GM23338 (cell line): ENCODE data around the gene DPF1. TPM values are rescaled to one million over a fixed set of nuclear protein-coding genes. Genes with fewer than 3 reads are reported as not detected.
A peak's percentile ranks its signal among the peaks of the same experiment; 100 is the strongest.

Source experiments
- ATAC-seq: fragments of 200-7000 bp; cut with Tn5 transposase; 3 replicates; pipeline ENCODE4 v1.9.1; 2020
- DNase-seq: peaks from one replicate; pipeline ENCODE4 v3.0.0-alpha.2; 2015; ENCODE audit warnings: low spot score
- H2AFZ ChIP-seq: fragments of 200-600 bp; sonication (generic); 2 replicates; pipeline ENCODE4 v1.8.0; 2016; ENCODE audit warnings: antibody characterized with exemption, mild to moderate bottlenecking, moderate library complexity
- H3F3A ChIP-seq: fragments of 200-600 bp; sonication (generic); replicated peaks from 2 replicates; pipeline ENCODE4 v1.8.0; 2017; ENCODE audit warnings: antibody characterized with exemption, mixed run types, low read depth
- H3K27ac ChIP-seq: fragments of 200-600 bp; sonication (generic); 2 replicates; pipeline ENCODE4 v1.6.1; 2016; ENCODE audit warnings: low read depth
- H3K27me3 ChIP-seq: fragments of 200-600 bp; sonication (generic); 2 replicates; pipeline ENCODE4 v1.8.0; 2016; ENCODE audit warnings: mild to moderate bottlenecking, mixed run types, moderate library complexity; ENCODE audit not compliant: insufficient read depth
- H3K36me3 ChIP-seq: fragments of 200-600 bp; sonication (generic); 2 replicates; pipeline ENCODE4 v1.8.0; 2016; ENCODE audit warnings: mild to moderate bottlenecking; ENCODE audit not compliant: insufficient read depth
- H3K4me1 ChIP-seq: fragments of 200-600 bp; sonication (generic); 2 replicates; pipeline ENCODE4 v1.8.0; 2016; ENCODE audit warnings: mild to moderate bottlenecking, moderate library complexity; ENCODE audit not compliant: insufficient read depth
- H3K4me2 ChIP-seq: fragments of 200-600 bp; sonication (generic); 2 replicates; pipeline ENCODE4 v1.7.1; 2017; ENCODE audit warnings: mixed run types
- H3K4me3 ChIP-seq: fragments of 200-600 bp; sonication (generic); 2 replicates; pipeline ENCODE4 v1.6.1; 2016; ENCODE audit warnings: mixed run types
- H3K79me2 ChIP-seq: fragments of 200-600 bp; sonication (generic); replicated peaks from 2 replicates; pipeline ENCODE4 v1.8.0; 2017; ENCODE audit warnings: mild to moderate bottlenecking; ENCODE audit not compliant: insufficient read depth
- H3K9me2 ChIP-seq: fragments of 200-600 bp; sonication (generic); 2 replicates; pipeline ENCODE4 v1.8.0; 2017; ENCODE audit not compliant: insufficient read depth
- H4K20me1 ChIP-seq: fragments of 200-600 bp; sonication (generic); replicated peaks from 2 replicates; pipeline ENCODE4 v1.8.0; 2017; ENCODE audit warnings: mild to moderate bottlenecking; ENCODE audit not compliant: insufficient read depth
- H3K27ac Mint-ChIP-seq: 2 replicates; pipeline ENCODE4 v1.8.0; 2020; ENCODE audit warnings: inconsistent platforms, mild to moderate bottlenecking, moderate library complexity, mixed read lengths
- H3K27me3 Mint-ChIP-seq: 3 replicates; pipeline ENCODE4 v1.8.0; 2022; ENCODE audit warnings: low read depth, mild to moderate bottlenecking, moderate library complexity, mixed read lengths, inconsistent platforms; ENCODE audit not compliant: insufficient read depth, poor library complexity
- H3K36me3 Mint-ChIP-seq: 3 replicates; pipeline ENCODE4 v1.8.0; 2021; ENCODE audit warnings: low read depth, mild to moderate bottlenecking, inconsistent platforms, moderate library complexity, mixed read lengths
- H3K4me1 Mint-ChIP-seq: 3 replicates; pipeline ENCODE4 v1.8.0; 2020; ENCODE audit warnings: mild to moderate bottlenecking, inconsistent platforms, mixed read lengths
- H3K4me3 Mint-ChIP-seq: 3 replicates; pipeline ENCODE4 v1.8.0; 2021; ENCODE audit warnings: moderate library complexity, mild to moderate bottlenecking, inconsistent platforms, mixed read lengths
- H3K9me3 Mint-ChIP-seq: 3 replicates; pipeline ENCODE4 v1.8.0; 2020; ENCODE audit warnings: moderate library complexity, mild to moderate bottlenecking, inconsistent platforms, mixed read lengths
- CREB1 ChIP-seq: fragments of 250-450 bp; sonication (Bioruptor Pico); IDR thresholded peaks from 2 replicates; pipeline ENCODE4 v1.5.0; 2020; ENCODE audit warnings: low read depth, mild to moderate bottlenecking, moderate library complexity
- EZH2 ChIP-seq: fragments of 200-600 bp; sonication (generic); IDR thresholded peaks from one replicate; pipeline ENCODE4 v1.8.0; 2017; ENCODE audit warnings: antibody characterized with exemption, mild to moderate bottlenecking, low read depth; ENCODE audit not compliant: unreplicated experiment
- EZH2phosphoT487 ChIP-seq: fragments of 200-600 bp; sonication (generic); IDR thresholded peaks from one replicate; pipeline ENCODE4 v1.8.1; 2018; ENCODE audit warnings: antibody characterized with exemption; ENCODE audit not compliant: unreplicated experiment
- JUNB ChIP-seq: IDR thresholded peaks from one replicate; pipeline ENCODE4 v1.6.1; 2016; ENCODE audit warnings: antibody characterized with exemption; ENCODE audit not compliant: unreplicated experiment
- NANOG ChIP-seq: IDR thresholded peaks from 2 replicates; pipeline ENCODE4 v1.6.1; 2016; ENCODE audit warnings: antibody characterized with exemption, borderline replicate concordance
- STAT1 ChIP-seq: IDR thresholded peaks from one replicate; pipeline ENCODE4 v1.6.1; 2016; ENCODE audit warnings: antibody characterized with exemption; ENCODE audit not compliant: unreplicated experiment
- ZNF114 ChIP-seq: fragments of 250-450 bp; sonication (Bioruptor Pico); IDR thresholded peaks from 2 replicates; pipeline ENCODE4 v1.5.0; 2020; ENCODE audit warnings: mild to moderate bottlenecking, moderate library complexity
- ZNF331 ChIP-seq: fragments of 250-450 bp; sonication (Bioruptor Pico); IDR thresholded peaks from 2 replicates; pipeline ENCODE4 v1.5.0; 2020; ENCODE audit warnings: low read depth, mild to moderate bottlenecking, moderate library complexity
- polyA plus RNA-seq: library from polyadenylated mRNA; unstranded; fragments of >200 nt; fragmentation: Nextera tagmentation; extraction: Ambion mirVana; gene quantifications from 2 replicates; pipeline ENCODE4 v1.2.1, GENCODE V29; 2016
- total RNA-seq: library from RNA; depleted of rRNA; stranded (reverse); fragments of >200 nt; shearing (Covaris generic); gene quantifications from 2 replicates; pipeline ENCODE4 v1.2.3, GENCODE V29; 2014
- TF ChIP-seq, protein P1 (sequence below): IDR thresholded peaks from 2 replicates; pipeline ENCODE4 v1.6.1; 2016; ENCODE audit warnings: antibody characterized with exemption
- TF ChIP-seq, protein P2 (sequence below), 2 experiments: fragments of 200-600 bp in 1 of 2; sonication (generic) in 1 of 2; conservative IDR thresholded peaks; 2 replicates each; pipeline versions ENCODE4 v1.5.1 to v1.6.1; 2016 to 2017; ENCODE audit warnings: antibody characterized with exemption in 2 of 2, low read depth in 2 of 2, mild to moderate bottlenecking in 2 of 2, moderate library complexity in 1 of 2
- TF ChIP-seq, protein P3 (sequence below): IDR thresholded peaks from one replicate; pipeline ENCODE4 v1.6.1; 2018; ENCODE audit warnings: antibody characterized with exemption; ENCODE audit not compliant: unreplicated experiment

The DPF1 gene
- total and polyA plus RNA-seq, 2 experiments from 2014 or later: 8.3 to 11.7 TPM

DNA sequence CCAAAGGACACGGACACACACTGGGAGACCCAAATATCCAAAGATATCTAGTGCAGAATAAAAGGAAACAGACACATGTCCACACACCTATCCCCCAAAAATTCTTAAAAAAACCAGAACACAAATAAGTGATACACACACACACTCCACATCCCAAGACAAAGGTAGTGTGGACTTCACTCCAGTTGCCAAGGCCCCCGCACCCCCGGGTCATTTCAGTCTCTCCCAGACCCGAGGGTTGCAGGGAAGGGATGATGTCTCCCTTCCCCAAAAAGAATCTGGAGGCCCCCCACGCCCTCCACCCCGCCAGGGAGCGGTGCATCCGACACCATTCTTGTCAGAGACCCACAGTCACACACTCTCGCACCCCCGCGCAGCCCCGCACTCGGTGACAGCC is 407 bp downstream of the DPF1 start (continued):
- TF ChIP-seq EZH2 (no peak), JUNB (no peak), EZH2phosphoT487 (no peak), ZNF114 (no peak), STAT1 (no peak), NANOG (no peak)
- TF ChIP-seq, protein P1, sequence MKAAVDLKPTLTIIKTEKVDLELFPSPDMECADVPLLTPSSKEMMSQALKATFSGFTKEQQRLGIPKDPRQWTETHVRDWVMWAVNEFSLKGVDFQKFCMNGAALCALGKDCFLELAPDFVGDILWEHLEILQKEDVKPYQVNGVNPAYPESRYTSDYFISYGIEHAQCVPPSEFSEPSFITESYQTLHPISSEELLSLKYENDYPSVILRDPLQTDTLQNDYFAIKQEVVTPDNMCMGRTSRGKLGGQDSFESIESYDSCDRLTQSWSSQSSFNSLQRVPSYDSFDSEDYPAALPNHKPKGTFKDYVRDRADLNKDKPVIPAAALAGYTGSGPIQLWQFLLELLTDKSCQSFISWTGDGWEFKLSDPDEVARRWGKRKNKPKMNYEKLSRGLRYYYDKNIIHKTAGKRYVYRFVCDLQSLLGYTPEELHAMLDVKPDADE: no peak
- TF ChIP-seq, protein P2, sequence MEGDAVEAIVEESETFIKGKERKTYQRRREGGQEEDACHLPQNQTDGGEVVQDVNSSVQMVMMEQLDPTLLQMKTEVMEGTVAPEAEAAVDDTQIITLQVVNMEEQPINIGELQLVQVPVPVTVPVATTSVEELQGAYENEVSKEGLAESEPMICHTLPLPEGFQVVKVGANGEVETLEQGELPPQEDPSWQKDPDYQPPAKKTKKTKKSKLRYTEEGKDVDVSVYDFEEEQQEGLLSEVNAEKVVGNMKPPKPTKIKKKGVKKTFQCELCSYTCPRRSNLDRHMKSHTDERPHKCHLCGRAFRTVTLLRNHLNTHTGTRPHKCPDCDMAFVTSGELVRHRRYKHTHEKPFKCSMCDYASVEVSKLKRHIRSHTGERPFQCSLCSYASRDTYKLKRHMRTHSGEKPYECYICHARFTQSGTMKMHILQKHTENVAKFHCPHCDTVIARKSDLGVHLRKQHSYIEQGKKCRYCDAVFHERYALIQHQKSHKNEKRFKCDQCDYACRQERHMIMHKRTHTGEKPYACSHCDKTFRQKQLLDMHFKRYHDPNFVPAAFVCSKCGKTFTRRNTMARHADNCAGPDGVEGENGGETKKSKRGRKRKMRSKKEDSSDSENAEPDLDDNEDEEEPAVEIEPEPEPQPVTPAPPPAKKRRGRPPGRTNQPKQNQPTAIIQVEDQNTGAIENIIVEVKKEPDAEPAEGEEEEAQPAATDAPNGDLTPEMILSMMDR (conservative IDR thresholded peaks at IDR 0.05; ENCODE audit: low read depth in 2 of 2): no peak
- TF ChIP-seq, protein P3, sequence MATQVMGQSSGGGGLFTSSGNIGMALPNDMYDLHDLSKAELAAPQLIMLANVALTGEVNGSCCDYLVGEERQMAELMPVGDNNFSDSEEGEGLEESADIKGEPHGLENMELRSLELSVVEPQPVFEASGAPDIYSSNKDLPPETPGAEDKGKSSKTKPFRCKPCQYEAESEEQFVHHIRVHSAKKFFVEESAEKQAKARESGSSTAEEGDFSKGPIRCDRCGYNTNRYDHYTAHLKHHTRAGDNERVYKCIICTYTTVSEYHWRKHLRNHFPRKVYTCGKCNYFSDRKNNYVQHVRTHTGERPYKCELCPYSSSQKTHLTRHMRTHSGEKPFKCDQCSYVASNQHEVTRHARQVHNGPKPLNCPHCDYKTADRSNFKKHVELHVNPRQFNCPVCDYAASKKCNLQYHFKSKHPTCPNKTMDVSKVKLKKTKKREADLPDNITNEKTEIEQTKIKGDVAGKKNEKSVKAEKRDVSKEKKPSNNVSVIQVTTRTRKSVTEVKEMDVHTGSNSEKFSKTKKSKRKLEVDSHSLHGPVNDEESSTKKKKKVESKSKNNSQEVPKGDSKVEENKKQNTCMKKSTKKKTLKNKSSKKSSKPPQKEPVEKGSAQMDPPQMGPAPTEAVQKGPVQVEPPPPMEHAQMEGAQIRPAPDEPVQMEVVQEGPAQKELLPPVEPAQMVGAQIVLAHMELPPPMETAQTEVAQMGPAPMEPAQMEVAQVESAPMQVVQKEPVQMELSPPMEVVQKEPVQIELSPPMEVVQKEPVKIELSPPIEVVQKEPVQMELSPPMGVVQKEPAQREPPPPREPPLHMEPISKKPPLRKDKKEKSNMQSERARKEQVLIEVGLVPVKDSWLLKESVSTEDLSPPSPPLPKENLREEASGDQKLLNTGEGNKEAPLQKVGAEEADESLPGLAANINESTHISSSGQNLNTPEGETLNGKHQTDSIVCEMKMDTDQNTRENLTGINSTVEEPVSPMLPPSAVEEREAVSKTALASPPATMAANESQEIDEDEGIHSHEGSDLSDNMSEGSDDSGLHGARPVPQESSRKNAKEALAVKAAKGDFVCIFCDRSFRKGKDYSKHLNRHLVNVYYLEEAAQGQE: no peak

DNA sequence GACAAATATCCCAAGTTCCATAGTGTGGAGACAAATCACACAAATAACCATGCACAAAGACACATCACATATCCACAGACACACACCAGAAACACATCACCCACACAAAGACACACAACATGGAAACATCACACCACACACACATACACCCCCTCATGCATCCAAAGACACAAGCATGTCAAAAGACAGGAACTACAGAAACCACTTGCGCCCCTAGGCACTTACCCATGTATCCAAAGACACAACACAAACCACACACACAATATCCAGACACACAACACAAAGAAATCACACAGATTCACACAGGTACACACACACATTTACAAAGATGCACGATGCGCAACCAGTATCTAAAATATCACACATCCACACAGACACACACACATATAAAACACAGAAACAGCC is 901 bp downstream of the DPF1 start:
- peak overlapping the region; percentile 72 for H3K4me3 ChIP-seq
- 0 out of 2 replicates have a peak, but pooled peaks cover 4% of the 10 kb centered on the region for H3K27me3 ChIP-seq
- DNase-seq (no peak), ATAC-seq (no peak)
- Mint-ChIP-seq H3K27me3 (peaks cover 22% of the 10 kb centered on the region), H3K4me1 (peaks cover 28% of the 10 kb centered on the region), H3K27ac (no peak overlapping the region; the same call in 1 of the 2 replicates), H3K4me3 (peak overlapping the region; percentile 75), H3K36me3 (peaks cover 16% of the 10 kb centered on the region), H3K9me3 (no peaks in the 10 kb centered on the region; the same call in none of the 3 replicates)
- no peaks in the 10 kb centered on the region for H3K36me3 ChIP-seq
- H3K9me2 ChIP-seq: no peaks in the 10 kb centered on the region
- no peak overlapping the region for H3K27ac ChIP-seq
- peaks cover 11% of the 10 kb centered on the region for H3K79me2 ChIP-seq
- peaks cover 26% of the 10 kb centered on the region for H3K4me1 ChIP-seq
- H3F3A ChIP-seq: peaks cover 26% of the 10 kb centered on the region
- H4K20me1 ChIP-seq: 0 out of 2 replicates have a peak, but pooled peaks cover 6% of the 10 kb centered on the region
- H3K4me2 ChIP-seq: peak overlapping the region; percentile 84
- peak overlapping the region; percentile 38; the same call in 1 of the 2 replicates for H2AFZ ChIP-seq
- TF ChIP-seq EZH2 (no peak), JUNB (no peak), STAT1 (no peak), NANOG (no peak), ZNF331 (CRISPR knock-in tag) (no peak), CREB1 (CRISPR knock-in tag) (no peak)
- TF ChIP-seq, protein P1: no peak
- TF ChIP-seq, protein P2 (conservative IDR thresholded peaks at IDR 0.05; ENCODE audit: low read depth in 2 of 2): no peak
- TF ChIP-seq, protein P3: no peak
